Motor neuron (in vitro differentiated cells): ENCODE data around the gene NMT2. TPM values are rescaled to one million over a fixed set of nuclear protein-coding genes. Genes with fewer than 3 reads are reported as not detected.
A peak's percentile ranks its signal among the peaks of the same experiment; 100 is the strongest.

Source experiments
- ATAC-seq, 8 experiments: fragments of 200-7000 bp; cut with Tn5 transposase; replicated peaks in 6 of 8; 2 replicates each; pipeline ENCODE4 v1.8.0; 2021; ENCODE audit warnings: mild to moderate bottlenecking in 8 of 8, moderate library complexity in 8 of 8
- H3K27ac ChIP-seq, 2 donors: fragments of 250-450 bp; sonication (Bioruptor Pico); 2 replicates each; pipeline ENCODE4 v1.9.0; 2021; ENCODE audit warnings: antibody characterized with exemption in 2 of 2, mild to moderate bottlenecking in 2 of 2, moderate library complexity in 1 of 2
- H3K4me1 ChIP-seq, 2 donors: fragments of 250-450 bp; sonication (Bioruptor Pico); replicated peaks in 1 of 2; 2 replicates each; pipeline ENCODE4 v1.6.1; 2021; ENCODE audit warnings: antibody characterized with exemption in 2 of 2, mild to moderate bottlenecking in 2 of 2, moderate library complexity in 1 of 2
- H3K4me3 ChIP-seq, 5 donors: fragments of 250-450 bp; sonication (Bioruptor Pico); 2 replicates each; pipeline ENCODE4 v1.9.0; 2021; ENCODE audit warnings: antibody characterized with exemption in 5 of 5, mild to moderate bottlenecking in 5 of 5, moderate library complexity in 4 of 5
- WGBS, 10 experiments: fragments of 450-650 bp; shearing (Covaris generic); methylation state at CpG; one replicate each; pipeline ENCODE4 v1.0.0; 2022; 5-methylcytosine and 5-hydroxymethylcytosine counted together
- in situ Hi-C, 9 experiments: fragments of 400-800 bp; cut with MboI; loops; one replicate each; pipeline ENCODE4 v1.15.0; 2021; ENCODE audit warnings: low sequenced_read_pairs in 9 of 9, low pct_unique_long_range_greater_than_20kb in 2 of 9; ENCODE audit not compliant: unreplicated experiment in 9 of 9
- total RNA-seq, 8 experiments: library from RNA; unstranded; fragments of 300-600 nt; gene quantifications; 2 replicates each; pipeline versions ENCODE4 v1.2.3 to v1.2.4, GENCODE V29; 2022

The NMT2 gene
- total RNA-seq, 8 experiments from 2014 or later = 11.5 to 23.0 (median 14.3) TPM

- H3K27ac ChIP-seq = no peak overlapping the region
- H3K4me3 ChIP-seq = no peak overlapping the region
- no peaks in the 10 kb centered on the region for H3K4me1 ChIP-seq
- in situ Hi-C loops = no loop called here
- peak in 4 of 8 experiments; percentile 45 to 88 (median 72) for ATAC-seq
- 0 to 100% (median 35%) methylated on average over 1 to 2 of the region's 2 CpGs; no CpG with 5 or more reads in 3 of the 10 experiments for WGBS, 10 experiments
Observed at GRCh38 chr10:15200626-15201025, 32.1 kb upstream of the NMT2 start.

DNA sequence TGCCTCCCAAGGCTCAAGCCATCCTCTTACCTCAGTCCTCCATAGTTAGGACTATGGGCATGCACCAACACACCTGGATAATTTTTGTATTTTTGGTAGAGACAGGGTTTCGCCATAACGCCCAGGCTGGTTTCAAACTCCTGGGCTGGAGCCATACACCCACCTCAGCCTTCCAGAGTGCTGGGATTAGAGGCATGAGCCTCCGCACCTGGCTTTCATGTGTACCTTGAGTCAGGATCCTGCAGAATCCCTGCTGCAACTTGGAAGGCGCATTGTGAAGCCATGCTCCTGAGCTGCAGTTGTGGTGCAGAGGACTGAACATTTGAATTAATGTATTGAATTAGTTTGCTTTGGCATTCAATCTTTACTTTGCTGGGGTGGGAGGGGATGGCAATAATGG, 29.4 kb upstream of the NMT2 start:
- ATAC-seq = no peak
- WGBS, 10 experiments = 93 to 100% (median 98%) methylated on average over 1 to 4 of the region's 4 CpGs; no CpG with 5 or more reads in 6 of the 10 experiments
- no peak overlapping the region for H3K4me3 ChIP-seq
- H3K27ac ChIP-seq = no peak overlapping the region
- H3K4me1 ChIP-seq = no peaks in the 10 kb centered on the region
- in situ Hi-C loops = no loop called here

GRCh38 chr10:15197276-15197675, 28.8 kb upstream of the NMT2 start:
- WGBS, 10 experiments = 58 to 100% (median 83%) methylated on average over 1 to 2 of the region's 2 CpGs; no CpG with 5 or more reads in 1 of the 10 experiments
- no peaks in the 10 kb centered on the region for H3K4me1 ChIP-seq
- in situ Hi-C loops = no loop called here
- H3K4me3 ChIP-seq = no peak overlapping the region
- H3K27ac ChIP-seq = no peak overlapping the region
- ATAC-seq = no peak

DNA sequence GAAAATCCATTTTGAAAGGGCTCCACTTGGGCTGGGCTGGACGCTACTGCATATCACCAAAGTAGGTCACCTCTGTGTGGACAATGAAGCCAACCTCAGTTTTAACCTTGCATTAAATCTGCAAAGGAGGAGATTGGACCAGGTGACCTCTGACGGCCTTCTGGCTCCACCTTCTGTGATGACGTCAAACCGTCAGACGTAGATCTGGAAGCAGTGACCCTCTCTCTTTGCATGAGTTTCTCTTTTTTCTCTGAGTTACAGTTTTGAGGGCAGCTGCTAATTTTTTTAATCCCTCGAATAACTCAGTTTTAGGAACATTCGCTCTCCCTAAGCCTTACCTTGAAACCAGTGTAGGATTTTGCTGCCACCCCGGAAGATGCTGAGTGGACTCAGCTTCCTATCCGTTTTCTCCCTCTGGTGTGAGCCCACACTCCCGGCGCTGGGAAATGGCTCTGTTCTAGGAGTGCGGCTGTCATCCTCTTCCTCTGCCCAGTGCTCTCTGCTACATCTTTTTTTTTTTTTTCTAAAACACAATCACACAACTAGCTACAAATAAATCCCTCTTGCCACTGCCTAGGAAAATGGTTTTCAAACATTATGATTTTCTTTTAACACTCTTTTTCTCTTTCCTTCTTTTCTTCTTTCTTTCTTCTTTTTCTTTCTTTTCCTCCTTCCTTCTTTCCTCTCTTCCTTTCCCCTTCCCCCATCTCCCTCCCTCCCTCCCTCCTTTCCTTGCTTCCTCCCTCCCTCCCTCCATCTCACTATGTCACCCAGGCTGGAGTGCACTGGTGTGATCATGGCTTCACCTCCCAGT, 27.7 kb upstream of the NMT2 start:
- ATAC-seq = peak in 1 of 8 experiments; percentile 43
- Histone ChIP-seq H3K4me3 (no peak overlapping the region), H3K4me1 (no peaks in the 10 kb centered on the region), H3K27ac (no peak overlapping the region)
- in situ Hi-C loops = no loop called here
- WGBS, 10 experiments = 46 to 100% (median 79%) methylated on average over 3 to 12 of the region's 12 CpGs; no CpG with 5 or more reads in 1 of the 10 experiments

- no peak overlapping the region for H3K27ac ChIP-seq
- no peak for ATAC-seq
- H3K4me1 ChIP-seq = no peaks in the 10 kb centered on the region
- WGBS, 10 experiments = 64 to 94% (median 88%) methylated on average over 1 to 9 of the region's 11 CpGs
- no peak overlapping the region for H3K4me3 ChIP-seq
- in situ Hi-C loops = no loop called here
Observed at GRCh38 chr10:15189133-15189885, 20.8 kb upstream of the NMT2 start.

GRCh38 chr10:15188603-15189002, 20.1 kb upstream of the NMT2 start:
- H3K4me3 ChIP-seq = no peak overlapping the region
- no peak overlapping the region for H3K27ac ChIP-seq
- in situ Hi-C loops = no loop called here
- ATAC-seq = peak in 3 of 8 experiments; percentile 55 to 93 (median 82)
- H3K4me1 ChIP-seq = peaks cover 0 to 2% of the 10 kb centered on the region in 2 donors
- 0 to 100% (median 94%) methylated on average over 1 to 5 of the region's 5 CpGs for WGBS, 10 experiments

- no peak overlapping the region for H3K4me3 ChIP-seq
- 71 to 93% (median 86%) methylated on average over 3 to 9 of the region's 11 CpGs; no CpG with 5 or more reads in 1 of the 10 experiments for WGBS, 10 experiments
- H3K4me1 ChIP-seq = peaks cover 7 to 16% of the 10 kb centered on the region in 2 donors
- no peak overlapping the region for H3K27ac ChIP-seq
- in situ Hi-C loops = no loop called here
- no peak for ATAC-seq
Observed at GRCh38 chr10:15183689-15184481, 15.4 kb upstream of the NMT2 start.

- ATAC-seq = peak in 7 of 8 experiments; percentile 26 to 92 (median 79)
- Histone ChIP-seq H3K27ac (peak overlapping the region in 1 of 2 donors; percentile 53), H3K4me3 (peak overlapping the region in 1 of 5 donors; percentile 8), H3K4me1 (peaks cover 7 to 16% of the 10 kb centered on the region in 2 donors)
- in situ Hi-C loops = no loop called here
- WGBS, 10 experiments = 7 to 92% (median 77%) methylated on average over 3 to 7 of the region's 8 CpGs
Observed at GRCh38 chr10:15182540-15183207, 14.2 kb upstream of the NMT2 start.

DNA sequence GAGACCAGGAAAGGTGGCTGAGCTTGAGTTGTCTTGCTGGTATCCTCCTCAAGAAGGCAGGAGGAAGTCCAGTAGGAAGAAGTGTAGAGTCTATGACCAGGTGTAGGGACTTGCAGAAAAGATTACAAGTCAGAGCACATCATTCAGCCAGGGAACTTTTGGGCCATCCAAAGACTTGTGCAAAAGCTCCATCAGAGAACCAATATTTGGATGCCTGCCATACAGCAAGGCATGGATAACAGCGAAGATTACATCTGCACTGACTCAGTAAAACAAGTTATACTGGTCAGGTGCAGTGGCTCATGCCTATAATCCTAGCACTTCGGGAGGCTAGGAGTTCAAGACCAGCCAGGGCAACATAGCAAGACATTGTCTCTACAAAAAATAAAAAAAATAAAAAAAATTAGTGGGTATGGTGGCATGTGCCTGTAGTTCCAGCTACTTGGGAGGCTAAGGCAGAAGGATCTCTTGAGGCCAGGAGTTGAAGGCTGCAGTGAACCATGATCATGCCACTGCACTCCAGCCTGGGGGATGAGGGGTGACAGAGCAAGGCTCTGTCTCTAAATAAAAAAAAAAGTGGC, 13.2 kb upstream of the NMT2 start:
- peaks cover 7 to 16% of the 10 kb centered on the region in 2 donors for H3K4me1 ChIP-seq
- in situ Hi-C loops = no loop called here
- WGBS, 10 experiments = 60 to 100% (median 82%) methylated on average over 1 to 2 of the region's 2 CpGs; no CpG with 5 or more reads in 2 of the 10 experiments
- H3K4me3 ChIP-seq = no peak overlapping the region
- no peak overlapping the region for H3K27ac ChIP-seq
- ATAC-seq = no peak

DNA sequence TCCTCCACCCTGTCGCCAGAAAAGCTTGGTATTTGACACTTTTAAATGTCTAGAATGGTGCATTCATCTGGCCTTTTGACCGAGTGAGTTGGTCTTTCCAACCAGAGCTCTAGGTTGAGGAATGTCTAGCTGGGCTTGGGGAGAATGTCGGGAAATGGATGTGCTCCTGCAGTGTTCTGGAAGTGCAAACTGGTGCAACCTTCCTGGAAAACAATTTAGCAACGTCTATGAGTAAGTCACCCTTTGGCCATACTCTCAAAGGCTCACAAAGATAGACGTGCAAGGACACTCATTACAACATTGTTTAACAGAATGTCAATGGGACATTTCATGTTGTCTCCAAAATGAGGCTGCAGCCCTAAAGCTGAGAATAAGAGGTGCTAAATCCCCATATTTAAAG, 12.2 kb upstream of the NMT2 start:
- in situ Hi-C loops = no loop called here
- 33 to 100% (median 77%) methylated on average over 1 to 5 of the region's 5 CpGs; no CpG with 5 or more reads in 1 of the 10 experiments for WGBS, 10 experiments
- H3K27ac ChIP-seq = no peak overlapping the region
- ATAC-seq = peak in 1 of 8 experiments; percentile 14
- peaks cover 7 to 16% of the 10 kb centered on the region in 2 donors for H3K4me1 ChIP-seq
- H3K4me3 ChIP-seq = no peak overlapping the region

GRCh38 chr10:15176269-15176668, 7.8 kb upstream of the NMT2 start:
- in situ Hi-C loops = no loop called here

GRCh38 chr10:15175587-15175986, 7.1 kb upstream of the NMT2 start:
- 67 to 100% (median 88%) methylated on average over 1 to 6 of the region's 6 CpGs for WGBS, 10 experiments
- in situ Hi-C loops = no loop called here
- no peak overlapping the region for H3K4me3 ChIP-seq
- no peaks in the 10 kb centered on the region for H3K4me1 ChIP-seq
- no peak for ATAC-seq
- no peak overlapping the region for H3K27ac ChIP-seq

More at GRCh38 chr10:15176269-15176668, 7.8 kb upstream of the NMT2 start:
- no peak overlapping the region for H3K27ac ChIP-seq
- 84 to 100% (median 100%) methylated on average over 1 to 3 of the region's 3 CpGs; no CpG with 5 or more reads in 2 of the 10 experiments for WGBS, 10 experiments
- no peaks in the 10 kb centered on the region for H3K4me1 ChIP-seq
- no peak overlapping the region for H3K4me3 ChIP-seq
- no peak for ATAC-seq
